Measurements from ENCODE around the gene TAPBP.

DNA sequence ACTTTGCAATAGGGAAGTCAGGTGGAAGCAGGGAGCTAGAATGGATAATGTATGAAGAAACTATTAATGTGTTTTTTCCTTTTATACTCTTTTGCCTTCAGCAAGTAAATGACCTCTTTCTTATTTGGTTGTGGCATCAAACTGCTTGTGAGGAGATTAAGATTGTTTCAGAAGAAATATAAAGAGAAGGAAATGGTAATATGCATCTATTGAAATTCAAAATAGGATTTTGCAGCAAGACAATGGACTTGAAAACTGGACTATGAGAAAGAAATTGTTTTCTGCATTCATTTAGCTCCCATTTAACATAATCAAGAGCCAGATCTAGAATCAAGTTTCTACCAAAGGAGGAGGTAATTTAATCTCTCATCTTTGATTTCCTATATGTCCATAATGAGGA is 45.5 kb upstream of the TAPBP start:
- TF ChIP-seq SUZ12 (IDR thresholded peaks at IDR 0.05; ENCODE audit: extremely low read depth, insufficient read depth, insufficient read length) (no peak), YY1 (IDR thresholded peaks at IDR 0.05; ENCODE audit: insufficient read depth, insufficient read length) (no peak), ZNF274 (IDR thresholded peaks at IDR 0.05; ENCODE audit: low read depth, low read length) (no peak)
